ENCODE results near the gene PALLD. TPM values are rescaled to one million over a fixed set of nuclear protein-coding genes. Genes with fewer than 3 reads are reported as not detected.
A peak's percentile ranks its signal among the peaks of the same experiment; 100 is the strongest.
"Not testable (repeated sequence)": the region's sequence is repeated elsewhere in the genome, so short reads cannot be mapped to it uniquely, and the experiment has no call there.

PALLD gene
- total and polyA plus RNA-seq, 9 donors = 86.1 to 155 (median 146) TPM

DNA sequence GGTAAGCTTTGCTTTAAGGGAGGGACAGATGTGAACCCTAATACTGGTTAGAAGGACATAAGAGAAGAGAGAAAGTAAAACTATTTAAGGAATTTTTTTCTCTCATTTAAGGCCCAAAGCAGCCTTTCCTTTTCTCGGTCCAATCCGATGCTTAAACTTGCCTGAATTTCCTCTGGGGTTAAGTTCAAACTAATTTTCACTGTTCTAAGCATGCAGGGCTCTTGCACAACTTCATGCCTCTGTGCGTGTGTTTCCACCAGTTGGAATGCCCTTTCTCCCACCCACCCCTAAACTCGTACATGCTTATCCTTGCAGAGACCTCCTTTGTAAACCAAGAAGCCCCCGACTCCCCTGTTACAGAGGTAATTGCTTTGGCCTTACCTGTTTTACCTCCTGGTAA, 308.5 kb downstream of the PALLD start:
- WGBS (ENCODE audit: insufficient coverage) = 59% methylated on average over 4 of the region's 5 CpGs
- H3K9me3 ChIP-seq (replicated peaks; ENCODE audit: control insufficient read depth, low read depth, low read length) = no peaks in the 10 kb centered on the region
- H3K36me3 ChIP-seq (ENCODE audit: control insufficient read depth, insufficient read depth, low read length) = no peaks in the 10 kb centered on the region
- no peak overlapping the region for H3K27ac ChIP-seq (ENCODE audit: low read length)
- H3K27me3 ChIP-seq (ENCODE audit: control insufficient read depth, insufficient read depth, low read length) = no peaks in the 10 kb centered on the region
- DNase-seq = no peak
- H3K4me3 ChIP-seq (ENCODE audit: low read length) = no peak overlapping the region
- no peaks in the 10 kb centered on the region for H3K4me1 ChIP-seq (ENCODE audit: control insufficient read depth, insufficient read depth, low read length)

- H3K4me3 ChIP-seq (ENCODE audit: low read length); H3K9me3 ChIP-seq (replicated peaks; ENCODE audit: control insufficient read depth, low read depth, low read length); H3K27ac ChIP-seq (ENCODE audit: low read length); H3K27me3 ChIP-seq (ENCODE audit: control insufficient read depth, insufficient read depth, low read length); H3K4me1 ChIP-seq (ENCODE audit: control insufficient read depth, insufficient read depth, low read length); H3K36me3 ChIP-seq (ENCODE audit: control insufficient read depth, insufficient read depth, low read length); DNase-seq: not testable (repeated sequence)
- WGBS (ENCODE audit: insufficient coverage) = 74% methylated on average over 4 of the region's 4 CpGs
Measured at GRCh38 chr4:168806247-168806646, 309.4 kb downstream of the PALLD start.

DNA sequence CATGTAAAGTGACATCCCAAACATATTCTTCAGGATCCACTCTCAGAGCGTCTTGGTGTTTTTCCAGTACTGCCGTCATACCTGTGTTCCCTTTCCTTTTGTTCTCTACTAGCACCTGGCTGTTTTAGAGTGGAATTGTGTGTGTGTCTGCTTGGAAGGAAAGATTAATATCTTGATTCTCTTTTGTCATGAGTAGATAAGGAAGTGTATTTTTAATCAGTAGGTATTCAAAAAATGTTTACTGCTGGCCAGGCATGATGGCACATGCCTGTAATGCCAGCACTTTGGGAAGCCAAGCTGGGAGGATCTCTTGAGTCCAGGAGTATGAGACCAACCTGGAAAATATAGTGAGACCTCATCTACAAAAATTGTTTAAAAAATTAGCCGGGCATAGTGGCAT, 314.4 kb downstream of the PALLD start:
- Histone ChIP-seq H3K9me3 (replicated peaks; ENCODE audit: control insufficient read depth, low read depth, low read length) (no peaks in the 10 kb centered on the region), H3K27ac (ENCODE audit: low read length) (no peak overlapping the region), H3K4me3 (ENCODE audit: low read length) (no peak overlapping the region), H3K36me3 (ENCODE audit: control insufficient read depth, insufficient read depth, low read length) (no peaks in the 10 kb centered on the region), H3K4me1 (ENCODE audit: control insufficient read depth, insufficient read depth, low read length) (peaks cover 5% of the 10 kb centered on the region), H3K27me3 (ENCODE audit: control insufficient read depth, insufficient read depth, low read length) (no peaks in the 10 kb centered on the region)
- no peak for DNase-seq
- WGBS (ENCODE audit: insufficient coverage) = no CpG with 5 or more reads among the region's 3 CpGs

GRCh38 chr4:168811786-168812651, 315.2 kb downstream of the PALLD start:
- no CpG with 5 or more reads among the region's 9 CpGs for WGBS (ENCODE audit: insufficient coverage)
- H3K27me3 ChIP-seq (ENCODE audit: control insufficient read depth, insufficient read depth, low read length) = no peaks in the 10 kb centered on the region
- H3K4me1 ChIP-seq (ENCODE audit: control insufficient read depth, insufficient read depth, low read length) = peaks cover 9% of the 10 kb centered on the region
- no peaks in the 10 kb centered on the region for H3K9me3 ChIP-seq (replicated peaks; ENCODE audit: control insufficient read depth, low read depth, low read length)
- H3K36me3 ChIP-seq (ENCODE audit: control insufficient read depth, insufficient read depth, low read length) = no peaks in the 10 kb centered on the region
- DNase-seq = peak; percentile 72
- peak overlapping the region; percentile 31 for H3K27ac ChIP-seq (ENCODE audit: low read length)
- H3K4me3 ChIP-seq (ENCODE audit: low read length) = no peak overlapping the region

- Histone ChIP-seq H3K27ac (ENCODE audit: low read length) (peak overlapping the region; percentile 5), H3K4me3 (ENCODE audit: low read length) (no peak overlapping the region), H3K4me1 (ENCODE audit: control insufficient read depth, insufficient read depth, low read length) (peaks cover 9% of the 10 kb centered on the region), H3K27me3 (ENCODE audit: control insufficient read depth, insufficient read depth, low read length) (no peaks in the 10 kb centered on the region), H3K36me3 (ENCODE audit: control insufficient read depth, insufficient read depth, low read length) (no peaks in the 10 kb centered on the region), H3K9me3 (replicated peaks; ENCODE audit: control insufficient read depth, low read depth, low read length) (no peaks in the 10 kb centered on the region)
- 33% methylated on average over 3 of the region's 6 CpGs for WGBS (ENCODE audit: insufficient coverage)
- DNase-seq = no peak
Measured at GRCh38 chr4:168812806-168813205, 316.0 kb downstream of the PALLD start.

DNA sequence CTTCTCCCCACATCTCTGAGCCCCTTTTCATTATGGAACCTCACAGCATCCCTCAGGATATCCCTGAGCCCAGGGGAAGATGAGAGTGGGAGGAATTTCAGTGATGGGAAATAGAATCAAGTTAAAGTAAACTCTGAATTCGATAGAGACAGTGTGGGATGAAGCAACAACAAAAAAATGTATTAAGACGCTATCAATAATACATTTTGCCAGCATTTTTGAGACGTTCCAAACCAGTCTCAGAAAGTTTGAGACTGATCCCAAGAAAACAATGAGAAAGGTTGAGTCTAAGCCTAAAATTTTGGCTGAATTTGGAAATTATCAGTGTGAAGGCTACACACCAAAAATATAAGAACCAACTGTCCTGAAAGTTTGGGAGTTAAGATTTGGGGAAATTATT, 317.0 kb downstream of the PALLD start:
- Histone ChIP-seq H3K36me3 (ENCODE audit: control insufficient read depth, insufficient read depth, low read length) (no peaks in the 10 kb centered on the region), H3K27ac (ENCODE audit: low read length) (no peak overlapping the region), H3K4me3 (ENCODE audit: low read length) (no peak overlapping the region), H3K4me1 (ENCODE audit: control insufficient read depth, insufficient read depth, low read length) (peaks cover 9% of the 10 kb centered on the region), H3K27me3 (ENCODE audit: control insufficient read depth, insufficient read depth, low read length) (no peaks in the 10 kb centered on the region), H3K9me3 (replicated peaks; ENCODE audit: control insufficient read depth, low read depth, low read length) (no peaks in the 10 kb centered on the region)
- no CpG with 5 or more reads among the region's 3 CpGs for WGBS (ENCODE audit: insufficient coverage)
- DNase-seq = no peak

DNA sequence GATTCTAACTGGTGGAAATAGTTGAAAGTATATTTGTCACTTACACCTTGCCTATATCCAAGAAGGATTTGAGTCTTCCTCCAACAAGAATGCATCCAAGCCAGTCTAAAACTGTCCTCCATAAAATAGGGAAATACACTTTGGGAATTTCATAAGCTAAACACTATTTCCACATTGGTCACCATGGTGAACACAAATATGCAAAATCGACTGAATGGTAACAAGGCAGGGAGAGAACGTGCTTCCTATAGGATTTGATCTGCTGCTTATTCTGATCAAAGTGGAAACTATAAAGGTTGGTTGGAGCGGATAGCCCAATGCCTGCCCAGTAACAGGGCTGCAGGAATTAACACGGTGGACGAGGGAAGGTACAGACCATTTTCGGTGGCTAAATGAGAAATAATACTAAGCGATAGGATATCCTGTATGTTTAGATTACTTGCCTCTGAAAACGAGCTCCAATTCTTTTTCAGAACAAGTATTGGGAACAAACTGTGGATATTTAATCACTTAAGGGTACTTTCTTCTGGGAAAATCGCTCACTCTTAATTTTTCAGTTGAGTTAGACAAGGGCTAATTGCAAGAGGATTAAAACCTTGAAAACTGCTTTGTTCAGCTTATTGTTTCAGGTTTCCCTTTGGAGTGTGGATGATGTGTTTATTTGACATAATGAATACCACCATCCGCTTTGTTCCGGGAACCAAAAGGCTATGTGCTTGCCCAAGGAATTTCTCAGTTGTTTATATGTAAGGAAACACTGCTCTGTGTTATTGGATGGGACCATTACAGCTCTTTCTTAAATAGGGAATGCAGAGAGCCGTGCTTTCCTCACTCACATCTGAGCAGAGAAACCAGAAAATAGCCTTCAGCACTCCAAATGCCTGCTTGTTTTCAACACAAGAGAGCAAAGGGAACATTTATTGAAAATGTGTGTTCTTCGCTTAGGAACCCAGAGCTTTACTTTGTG, 318.8 kb downstream of the PALLD start:
- Histone ChIP-seq H3K27ac (ENCODE audit: low read length) (peak overlapping the region; percentile 81), H3K4me3 (ENCODE audit: low read length) (no peak overlapping the region), H3K9me3 (replicated peaks; ENCODE audit: control insufficient read depth, low read depth, low read length) (no peaks in the 10 kb centered on the region), H3K27me3 (ENCODE audit: control insufficient read depth, insufficient read depth, low read length) (no peaks in the 10 kb centered on the region), H3K4me1 (ENCODE audit: control insufficient read depth, insufficient read depth, low read length) (peaks cover 9% of the 10 kb centered on the region), H3K36me3 (ENCODE audit: control insufficient read depth, insufficient read depth, low read length) (no peaks in the 10 kb centered on the region)
- 25% methylated on average over 6 of the region's 13 CpGs for WGBS (ENCODE audit: insufficient coverage)
- peak; percentile 90 for DNase-seq

- Histone ChIP-seq H3K4me1 (ENCODE audit: control insufficient read depth, insufficient read depth, low read length) (peaks cover 10% of the 10 kb centered on the region), H3K9me3 (replicated peaks; ENCODE audit: control insufficient read depth, low read depth, low read length) (no peaks in the 10 kb centered on the region), H3K27ac (ENCODE audit: low read length) (peak overlapping the region; percentile 81), H3K4me3 (ENCODE audit: low read length) (no peak overlapping the region), H3K36me3 (ENCODE audit: control insufficient read depth, insufficient read depth, low read length) (no peaks in the 10 kb centered on the region), H3K27me3 (ENCODE audit: control insufficient read depth, insufficient read depth, low read length) (no peaks in the 10 kb centered on the region)
- no CpG with 5 or more reads among the region's 2 CpGs for WGBS (ENCODE audit: insufficient coverage)
- DNase-seq = no peak
Measured at GRCh38 chr4:168817370-168817769, 320.5 kb downstream of the PALLD start.

DNA sequence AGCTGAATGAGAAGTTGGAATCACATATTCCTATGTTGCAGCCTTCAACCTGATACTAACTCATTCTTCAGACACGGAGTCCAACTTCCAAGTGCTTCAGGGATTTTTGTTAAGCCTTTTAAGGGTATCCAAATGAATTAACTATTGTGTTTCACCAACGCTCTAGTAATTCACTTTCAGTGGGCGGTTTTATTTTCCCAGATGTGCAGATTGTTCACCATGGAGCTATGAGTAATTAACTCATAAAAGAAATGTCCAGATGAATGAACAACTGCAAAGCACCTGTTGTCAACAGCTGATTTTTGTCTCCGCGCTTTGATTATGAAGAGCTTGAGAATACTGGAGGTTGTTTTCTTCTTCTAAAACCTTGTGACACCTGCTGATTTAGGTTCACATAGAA, 325.6 kb downstream of the PALLD start:
- no peaks in the 10 kb centered on the region for H3K36me3 ChIP-seq (ENCODE audit: control insufficient read depth, insufficient read depth, low read length)
- H3K27me3 ChIP-seq (ENCODE audit: control insufficient read depth, insufficient read depth, low read length) = no peaks in the 10 kb centered on the region
- peaks cover 2% of the 10 kb centered on the region for H3K4me1 ChIP-seq (ENCODE audit: control insufficient read depth, insufficient read depth, low read length)
- WGBS (ENCODE audit: insufficient coverage) = no CpG with 5 or more reads among the region's 5 CpGs
- no peak overlapping the region for H3K4me3 ChIP-seq (ENCODE audit: low read length)
- H3K9me3 ChIP-seq (replicated peaks; ENCODE audit: control insufficient read depth, low read depth, low read length) = no peaks in the 10 kb centered on the region
- no peak overlapping the region for H3K27ac ChIP-seq (ENCODE audit: low read length)
- no peak for DNase-seq

- no peaks in the 10 kb centered on the region for H3K9me3 ChIP-seq (replicated peaks; ENCODE audit: control insufficient read depth, low read depth, low read length)
- H3K27me3 ChIP-seq (ENCODE audit: control insufficient read depth, insufficient read depth, low read length) = no peaks in the 10 kb centered on the region
- no peak overlapping the region for H3K27ac ChIP-seq (ENCODE audit: low read length)
- peaks cover 4% of the 10 kb centered on the region for H3K4me1 ChIP-seq (ENCODE audit: control insufficient read depth, insufficient read depth, low read length)
- DNase-seq = no peak
- no CpG with 5 or more reads among the region's 3 CpGs for WGBS (ENCODE audit: insufficient coverage)
- H3K4me3 ChIP-seq (ENCODE audit: low read length) = no peak overlapping the region
- no peaks in the 10 kb centered on the region for H3K36me3 ChIP-seq (ENCODE audit: control insufficient read depth, insufficient read depth, low read length)
Measured at GRCh38 chr4:168825975-168826374, 329.1 kb downstream of the PALLD start.
